SK-N-SH treated with all-trans-retinoic acid at 6 μM for 48 hours (cell line): ENCODE results near the gene ANGPT4.

Experiments used
- CSDC2 ChIP-seq: fragments of 250-450 bp; sonication (Bioruptor Pico); IDR thresholded peaks from 2 replicates; pipeline ENCODE4 v1.5.0; 2020; ENCODE audit warnings: mild to moderate bottlenecking, moderate library complexity
- PPARA ChIP-seq: fragments of 250-450 bp; sonication (Bioruptor Pico); IDR thresholded peaks from 2 replicates; pipeline ENCODE4 v1.5.0; 2020; ENCODE audit warnings: mild to moderate bottlenecking, borderline replicate concordance
- ZFP3 ChIP-seq: fragments of 250-450 bp; sonication (Bioruptor Pico); IDR thresholded peaks from 2 replicates; pipeline ENCODE4 v1.5.0; 2020; ENCODE audit warnings: mild to moderate bottlenecking, moderate library complexity
- ZFP30 ChIP-seq: fragments of 450-650 bp; formaldehyde crosslinking; IDR thresholded peaks from 2 replicates; pipeline ENCODE4 v1.5.0; 2022; ENCODE audit warnings: mild to moderate bottlenecking, moderate library complexity
- ZNF70 ChIP-seq: fragments of 450-650 bp; formaldehyde crosslinking; IDR thresholded peaks from 2 replicates; pipeline ENCODE4 v1.5.0; 2020; ENCODE audit warnings: mild to moderate bottlenecking, moderate library complexity

- TF ChIP-seq ZFP3 (no peak), CSDC2 (no peak), ZFP30 (CRISPR knock-in tag) (no peak), ZNF70 (CRISPR knock-in tag) (no peak), PPARA (CRISPR knock-in tag) (no peak)
These were observed 82.5 kb downstream of the ANGPT4 start, which contains the start of gene FAM110A for GRCh38 chr20:833450-834150.
